ENCODE results near the gene AFF2.

Gene AFF2

DNA sequence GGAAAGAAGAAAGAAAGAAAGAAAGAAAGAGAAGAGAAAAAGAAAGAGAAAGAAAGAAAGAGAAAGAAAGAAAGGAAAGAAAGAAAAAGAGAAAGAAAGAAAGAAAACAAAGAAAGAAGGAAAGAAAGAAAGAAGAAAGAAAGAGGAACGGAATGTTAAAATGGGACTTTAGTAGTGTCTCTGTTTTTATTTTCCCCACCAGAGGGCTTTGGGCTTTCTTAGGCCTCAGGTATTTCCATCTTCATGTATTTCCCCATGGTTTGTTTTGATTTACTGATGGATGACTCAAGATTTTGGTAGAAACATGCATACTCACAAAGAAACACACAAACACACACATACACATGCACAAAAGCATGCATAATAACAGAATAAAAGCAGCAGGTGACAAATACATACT lies 181.2 kb downstream of the AFF2 start:
- no peak for DNase-seq (ENCODE audit: low read depth)
- no peak overlapping the region for H3K4me3 ChIP-seq (ENCODE audit: low read length)
- TF ChIP-seq, protein P1, sequence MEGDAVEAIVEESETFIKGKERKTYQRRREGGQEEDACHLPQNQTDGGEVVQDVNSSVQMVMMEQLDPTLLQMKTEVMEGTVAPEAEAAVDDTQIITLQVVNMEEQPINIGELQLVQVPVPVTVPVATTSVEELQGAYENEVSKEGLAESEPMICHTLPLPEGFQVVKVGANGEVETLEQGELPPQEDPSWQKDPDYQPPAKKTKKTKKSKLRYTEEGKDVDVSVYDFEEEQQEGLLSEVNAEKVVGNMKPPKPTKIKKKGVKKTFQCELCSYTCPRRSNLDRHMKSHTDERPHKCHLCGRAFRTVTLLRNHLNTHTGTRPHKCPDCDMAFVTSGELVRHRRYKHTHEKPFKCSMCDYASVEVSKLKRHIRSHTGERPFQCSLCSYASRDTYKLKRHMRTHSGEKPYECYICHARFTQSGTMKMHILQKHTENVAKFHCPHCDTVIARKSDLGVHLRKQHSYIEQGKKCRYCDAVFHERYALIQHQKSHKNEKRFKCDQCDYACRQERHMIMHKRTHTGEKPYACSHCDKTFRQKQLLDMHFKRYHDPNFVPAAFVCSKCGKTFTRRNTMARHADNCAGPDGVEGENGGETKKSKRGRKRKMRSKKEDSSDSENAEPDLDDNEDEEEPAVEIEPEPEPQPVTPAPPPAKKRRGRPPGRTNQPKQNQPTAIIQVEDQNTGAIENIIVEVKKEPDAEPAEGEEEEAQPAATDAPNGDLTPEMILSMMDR (IDR thresholded peaks at IDR 0.05; ENCODE audit: insufficient read depth, low read depth, low read length, missing control alignments), result no peak

DNA sequence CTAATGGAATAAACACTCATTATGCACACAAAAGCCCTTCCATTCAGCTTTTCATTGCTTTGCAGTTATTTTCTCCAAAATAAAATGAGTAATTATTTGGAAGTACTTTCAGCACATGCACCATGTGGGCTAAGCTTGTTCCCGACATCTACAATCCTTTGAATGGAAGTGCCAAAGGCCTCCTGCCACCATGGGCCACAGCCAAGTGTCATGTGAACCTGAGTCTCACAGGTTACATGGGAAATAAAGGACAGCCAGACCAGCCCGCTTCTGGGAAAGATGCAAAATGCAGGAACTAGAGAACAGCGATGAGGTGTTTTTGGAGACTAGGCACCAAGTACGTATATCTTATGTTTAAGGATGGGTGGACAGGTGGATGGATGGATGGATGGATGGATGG lies 181.8 kb downstream of the AFF2 start:
- no peak for DNase-seq (ENCODE audit: low read depth)
- H3K4me3 ChIP-seq (ENCODE audit: low read length), result no peak overlapping the region
- TF ChIP-seq, protein P1 (IDR thresholded peaks at IDR 0.05; ENCODE audit: insufficient read depth, low read depth, low read length, missing control alignments), result no peak

DNA sequence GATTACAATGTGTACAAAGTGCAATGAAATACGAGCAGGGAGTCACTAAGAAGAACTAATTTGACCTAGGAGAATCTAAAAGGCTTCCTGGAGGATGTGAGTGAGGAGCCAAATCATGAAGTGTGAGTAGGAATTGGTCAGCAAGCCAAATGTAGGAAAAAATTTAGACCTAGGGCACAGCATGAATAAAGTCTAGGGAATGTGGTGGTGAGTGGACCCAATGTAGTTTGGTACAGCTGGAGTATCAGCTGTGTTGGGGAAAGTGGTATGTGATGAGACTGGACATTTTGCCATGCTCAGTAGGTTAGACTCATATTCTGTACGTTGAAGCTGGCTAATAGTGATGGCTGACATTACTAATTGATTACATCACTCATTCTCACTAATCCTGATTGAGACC lies 191.0 kb downstream of the AFF2 start:
- TF ChIP-seq, protein P1 (IDR thresholded peaks at IDR 0.05; ENCODE audit: insufficient read depth, low read depth, low read length, missing control alignments), result no peak
- no peak for DNase-seq (ENCODE audit: low read depth)
- H3K4me3 ChIP-seq (ENCODE audit: low read length), result no peak overlapping the region

DNA sequence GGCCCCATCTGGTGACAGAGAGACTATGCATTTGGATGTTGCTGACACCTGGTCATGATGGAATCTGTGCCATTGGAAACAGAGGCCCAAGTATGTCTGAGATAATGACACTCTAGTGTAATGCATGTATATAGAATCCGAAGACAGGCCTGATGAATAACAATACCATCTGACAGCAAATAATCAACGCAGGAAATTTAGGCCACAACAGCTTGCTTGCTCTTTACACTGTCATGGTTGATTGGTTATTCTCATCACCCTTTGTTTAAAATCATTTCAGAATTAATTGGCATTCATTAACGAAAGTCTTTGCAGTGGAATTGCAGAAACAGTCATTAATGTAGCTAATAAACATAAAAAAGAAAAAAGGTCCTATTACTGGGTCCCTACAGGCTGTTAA lies 194.8 kb downstream of the AFF2 start:
- no peak overlapping the region for H3K4me3 ChIP-seq (ENCODE audit: low read length)
- no peak for DNase-seq (ENCODE audit: low read depth)
- TF ChIP-seq, protein P1 (IDR thresholded peaks at IDR 0.05; ENCODE audit: insufficient read depth, low read depth, low read length, missing control alignments), result no peak

DNA sequence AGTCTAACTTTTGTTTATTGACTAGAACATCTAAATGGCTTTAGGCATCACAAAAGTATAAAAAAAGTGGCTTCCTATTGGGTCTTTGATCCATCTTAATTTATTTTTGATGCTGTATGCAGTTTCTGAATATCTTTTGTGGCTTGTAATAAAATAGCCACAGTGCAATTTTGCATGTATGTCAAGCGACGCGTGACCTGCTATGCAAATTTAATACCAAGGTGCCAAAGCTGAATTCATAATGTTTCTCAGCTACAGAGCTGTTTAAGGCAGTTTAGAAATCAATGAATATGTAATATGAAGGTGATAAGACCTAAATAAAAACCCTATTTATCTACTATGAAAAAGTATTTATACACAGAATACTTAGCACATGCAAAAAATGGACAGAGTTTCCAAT lies 197.8 kb downstream of the AFF2 start:
- no peak overlapping the region for H3K4me3 ChIP-seq (ENCODE audit: low read length)
- TF ChIP-seq, protein P1 (IDR thresholded peaks at IDR 0.05; ENCODE audit: insufficient read depth, low read depth, low read length, missing control alignments), result no peak
- DNase-seq (ENCODE audit: low read depth), result no peak

DNA sequence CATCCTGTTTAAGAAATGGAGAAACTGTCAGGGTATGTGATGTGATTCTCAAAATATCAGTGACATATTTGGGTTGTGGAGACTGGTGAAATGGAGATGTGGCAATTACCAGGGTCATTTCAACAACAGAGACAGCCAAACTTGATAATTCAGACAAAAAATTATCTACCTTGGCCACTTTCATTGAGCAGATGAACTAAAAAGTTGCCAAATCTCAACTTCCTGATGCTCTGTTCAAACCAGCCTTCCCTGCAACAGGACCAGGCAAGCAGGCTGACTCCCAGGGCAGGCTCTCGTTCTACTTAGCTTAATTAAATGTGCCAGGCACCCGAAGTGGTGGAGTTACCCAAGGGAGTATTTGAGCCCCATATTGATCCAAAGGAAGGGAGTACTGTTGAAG lies 199.6 kb downstream of the AFF2 start:
- TF ChIP-seq, protein P1 (IDR thresholded peaks at IDR 0.05; ENCODE audit: insufficient read depth, low read depth, low read length, missing control alignments), result no peak
- DNase-seq (ENCODE audit: low read depth), result no peak
- H3K4me3 ChIP-seq (ENCODE audit: low read length), result no peak overlapping the region

DNA sequence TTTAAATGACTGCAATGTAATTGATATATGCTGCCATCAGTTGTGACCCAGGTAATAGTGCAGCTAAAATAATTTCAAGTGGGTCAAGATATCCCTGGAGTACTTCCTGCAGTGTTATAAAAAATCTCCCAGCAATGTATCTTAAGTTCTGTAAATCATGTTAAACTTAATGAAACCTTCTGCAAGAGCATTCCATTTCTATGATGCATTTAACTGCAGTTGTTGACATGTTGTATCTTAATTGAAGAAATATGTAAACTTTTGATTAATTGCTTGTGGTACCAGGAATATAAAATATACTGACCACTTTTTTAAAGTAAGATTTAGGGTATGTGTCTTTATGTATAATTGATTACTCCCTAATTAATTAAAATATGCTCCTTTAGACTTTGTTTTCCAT lies 213.6 kb downstream of the AFF2 start:
- TF ChIP-seq, protein P1 (IDR thresholded peaks at IDR 0.05; ENCODE audit: insufficient read depth, low read depth, low read length, missing control alignments), result no peak
- H3K4me3 ChIP-seq (ENCODE audit: low read length), result no peak overlapping the region
- no peak for DNase-seq (ENCODE audit: low read depth)
